ENCODE results near the gene ABCD4.
"Not testable (repeated sequence)": the region's sequence is repeated elsewhere in the genome, so short reads cannot be mapped to it uniquely, and the experiment has no call there.

The ABCD4 gene

DNA sequence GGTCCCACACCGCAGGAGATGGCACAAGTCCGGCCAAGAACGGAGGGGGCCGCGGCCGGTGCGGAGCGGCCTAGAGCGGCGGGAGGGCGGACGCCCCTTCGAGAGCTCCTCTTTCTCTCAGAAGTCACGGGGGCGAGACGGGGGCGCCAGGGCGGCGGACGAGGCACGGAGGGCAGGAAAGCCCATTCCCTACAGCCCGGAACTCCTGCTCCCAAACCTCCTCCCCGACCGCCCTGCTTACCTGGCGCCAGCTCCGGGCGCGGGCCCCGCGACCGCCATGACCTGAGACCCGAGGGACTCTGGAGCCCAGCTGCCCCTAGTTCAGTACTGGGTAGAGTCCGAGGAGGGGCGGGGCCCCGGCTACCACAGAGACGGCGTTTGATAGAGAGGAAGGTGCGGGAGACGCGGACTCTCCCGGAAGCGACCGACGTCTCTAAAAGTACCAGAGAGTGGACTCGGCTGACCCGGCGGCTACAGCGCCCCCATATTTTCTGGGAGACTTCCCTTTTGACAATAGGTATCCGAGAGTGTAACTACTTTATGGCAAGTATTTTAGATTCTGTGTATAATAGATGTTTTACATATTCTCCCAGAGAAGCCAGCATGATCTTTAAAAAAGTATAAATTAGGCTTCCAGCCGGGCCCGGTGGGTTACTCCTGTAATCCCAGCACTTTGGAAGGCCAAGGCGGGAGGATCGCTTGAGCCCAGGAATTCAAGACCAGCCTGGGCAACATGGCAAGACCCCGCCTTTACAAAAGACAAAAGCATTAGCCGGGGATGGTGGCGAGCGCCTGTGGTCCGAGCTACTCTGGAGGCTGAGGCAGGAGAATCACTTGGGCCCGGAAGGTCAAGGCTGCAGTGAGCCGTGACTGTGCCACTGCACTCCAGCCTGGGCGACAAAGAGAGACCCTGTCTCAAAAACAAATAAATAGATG, at the start of gene ABCD4:
TSS of gene ABCD4 (minus strand) at position 301 of the 936 bp plus-strand sequence. CDS start at position 279, 22 bp downstream.
- peak; percentile 97 for DNase-seq

GRCh38 chr14:74350928-74351323, 48.2 kb upstream of the ABCD4 start:
- DNase-seq = no peak

DNA sequence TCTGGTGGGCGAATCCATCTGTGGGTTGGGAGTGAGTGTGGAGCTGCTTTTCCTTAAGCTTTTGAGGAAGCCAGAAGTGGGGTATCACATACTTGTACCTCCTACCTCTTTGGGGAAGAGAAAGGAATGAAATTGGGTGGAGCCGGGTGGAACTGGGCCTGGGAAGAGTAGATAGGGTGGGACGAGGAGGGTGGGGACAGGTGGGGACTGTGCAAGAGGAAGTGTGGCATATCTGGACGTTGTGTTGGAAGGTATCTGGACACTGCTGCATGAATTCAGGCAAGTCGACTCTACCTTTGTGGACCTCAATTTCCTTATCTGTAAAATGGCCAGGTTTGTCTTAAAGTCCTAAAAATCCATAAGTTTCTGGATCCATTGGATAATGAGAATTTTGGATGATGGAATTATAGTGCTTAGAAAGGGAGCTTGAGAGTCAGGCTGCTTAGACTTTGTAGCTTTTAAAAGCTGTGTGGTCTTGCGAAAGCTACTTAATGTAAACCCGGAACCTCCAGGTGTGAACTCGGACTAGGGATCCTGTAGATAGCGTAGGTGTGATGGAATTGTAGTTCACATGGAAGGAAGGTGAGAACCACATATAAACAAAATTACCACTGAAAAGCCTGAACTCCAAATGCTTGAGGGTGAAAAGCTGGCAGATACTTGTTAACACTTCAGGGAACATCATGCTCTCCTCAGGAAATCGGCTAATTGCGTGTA, 47.6 kb upstream of the ABCD4 start:
- DNase-seq = no peak

DNA sequence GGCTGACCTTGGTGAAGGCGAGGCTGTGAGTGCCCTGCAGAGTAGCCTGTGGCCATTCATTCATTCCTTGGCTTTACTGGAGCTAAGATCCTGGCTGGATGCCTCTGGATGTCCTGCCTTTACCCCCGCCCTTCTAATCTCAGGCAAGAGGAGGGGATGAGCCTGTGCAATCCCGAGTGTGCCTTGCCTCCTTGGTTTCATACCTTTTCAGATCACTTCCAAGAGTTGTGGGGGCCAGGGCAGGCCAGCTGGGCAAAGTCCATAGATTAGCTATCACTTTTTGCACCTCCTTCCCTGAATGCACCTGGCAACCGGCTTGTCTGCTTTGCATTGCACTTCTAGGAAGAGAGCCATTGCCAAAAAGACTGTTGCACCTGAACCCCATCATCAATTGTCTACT, 47.0 kb upstream of the ABCD4 start:
- no peak for DNase-seq

GRCh38 chr14:74348735-74349463, 46.2 kb upstream of the ABCD4 start:
- DNase-seq = no peak

DNA sequence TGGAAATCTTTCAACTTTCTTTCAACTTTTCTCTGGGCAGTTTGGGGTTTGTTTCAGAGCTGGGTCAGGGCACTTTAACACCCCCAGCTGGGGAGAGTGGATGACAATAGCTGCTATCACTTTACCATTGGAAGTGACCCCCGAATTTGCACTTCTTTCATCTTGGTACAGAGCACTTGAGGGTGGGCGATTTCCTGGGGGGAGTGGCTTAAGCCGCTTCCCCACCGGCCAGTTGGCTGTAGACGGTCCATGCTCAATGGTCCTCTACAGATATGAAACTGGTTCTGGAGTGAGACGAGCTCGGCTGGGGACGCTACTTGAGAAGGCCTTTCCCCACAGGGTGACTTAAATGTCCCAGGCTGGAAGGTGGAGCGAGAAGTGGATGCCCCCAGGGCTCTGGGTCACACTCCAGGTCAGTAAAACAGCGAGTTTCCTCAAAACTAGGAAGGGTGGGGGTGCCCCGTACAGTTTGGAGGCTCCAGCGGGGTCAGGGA, 45.6 kb upstream of the ABCD4 start, which contains the start of gene VRTN:
TSS of gene VRTN (plus strand) at position 231 of the 494 bp plus-strand sequence. CDS start 8,313 bp downstream, outside the sequence.
- no peak for DNase-seq

- no peak for DNase-seq
These were observed 45.0 kb upstream of the ABCD4 start for GRCh38 chr14:74347795-74348100.

DNA sequence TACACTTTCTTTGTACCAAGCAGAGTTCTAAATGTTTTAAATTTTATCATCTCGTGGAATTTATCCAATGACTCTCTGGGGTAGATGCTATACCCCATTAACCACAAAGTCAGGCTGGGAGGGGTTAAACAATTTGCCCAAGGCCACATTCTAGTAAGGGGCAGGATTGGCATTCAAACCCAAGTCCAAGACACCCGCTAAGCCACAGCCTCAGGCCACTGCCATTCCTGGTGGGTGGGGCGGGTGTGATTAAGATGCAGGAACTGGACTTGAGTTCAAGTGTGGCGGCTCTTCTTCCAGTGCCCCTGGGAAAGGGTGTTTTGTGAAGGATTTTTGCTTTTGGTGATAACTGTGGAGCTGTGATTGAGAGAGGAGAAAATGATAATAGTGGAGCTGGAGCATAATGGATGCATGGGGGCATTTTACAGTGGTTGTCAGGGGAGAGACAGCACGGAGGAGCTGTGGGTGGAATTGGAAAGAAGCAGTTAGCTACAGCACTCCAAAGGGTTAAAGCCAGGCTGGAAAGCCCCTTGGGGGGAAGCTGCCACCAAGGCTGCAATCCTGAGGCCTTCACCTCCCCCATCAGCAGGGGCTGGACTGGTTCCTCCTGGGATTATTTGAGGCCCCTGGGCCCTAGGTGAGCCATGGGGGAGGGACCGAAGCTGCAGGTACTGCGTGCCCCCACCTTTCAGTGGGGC, 44.5 kb upstream of the ABCD4 start:
- no peak for DNase-seq

DNA sequence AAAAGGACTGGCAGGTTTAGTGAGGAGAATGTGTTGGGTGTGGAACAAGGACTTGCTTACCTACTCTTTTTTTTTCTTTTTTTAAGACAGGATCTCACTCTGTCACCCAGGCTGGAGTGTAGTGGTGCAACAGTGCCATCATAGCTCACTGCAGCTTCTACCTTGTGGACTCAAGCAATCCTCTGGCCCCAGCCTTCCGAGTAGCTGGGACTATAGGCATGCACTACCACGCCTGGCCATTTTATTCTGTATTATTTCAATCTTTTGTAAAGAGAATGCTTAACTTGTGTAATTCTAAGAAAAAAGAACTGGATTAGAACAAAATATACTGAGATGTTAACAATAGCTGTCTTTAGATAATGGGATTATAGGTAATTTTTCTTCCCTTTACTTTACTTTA, 43.6 kb upstream of the ABCD4 start:
- DNase-seq = no peak

- no peak for DNase-seq
These were observed 31.2 kb upstream of the ABCD4 start for GRCh38 chr14:74333909-74334308.

DNA sequence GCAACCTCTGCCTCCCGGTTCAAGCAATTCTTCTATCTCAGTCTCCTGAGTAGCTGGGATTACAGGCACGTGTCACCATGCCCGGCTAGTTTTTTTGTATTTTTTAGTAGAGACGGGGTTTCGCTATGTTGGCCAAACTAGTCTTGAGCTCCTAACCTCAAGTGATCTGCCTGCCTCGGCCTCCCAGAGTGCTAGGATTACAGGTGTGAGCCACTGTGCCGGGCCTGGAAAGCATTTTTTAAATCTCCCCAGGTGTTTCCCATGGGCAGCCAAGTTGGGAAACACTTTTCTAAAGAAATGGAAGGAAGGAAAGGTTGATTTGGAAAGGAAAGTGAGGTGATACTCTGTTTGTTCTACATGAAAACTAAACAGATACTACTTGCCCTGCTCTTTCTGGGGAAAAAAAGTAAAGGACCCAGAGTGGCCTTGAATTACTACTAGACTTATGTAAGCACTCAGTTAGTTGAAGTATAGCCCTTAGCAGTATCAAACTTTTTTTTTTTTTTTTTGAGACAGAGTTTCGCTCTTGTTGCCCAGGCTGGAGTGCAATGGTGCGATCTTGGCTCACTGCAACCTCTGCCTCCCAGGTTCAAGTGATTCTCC, 27.3 kb upstream of the ABCD4 start:
- DNase-seq = not testable (repeated sequence)

DNA sequence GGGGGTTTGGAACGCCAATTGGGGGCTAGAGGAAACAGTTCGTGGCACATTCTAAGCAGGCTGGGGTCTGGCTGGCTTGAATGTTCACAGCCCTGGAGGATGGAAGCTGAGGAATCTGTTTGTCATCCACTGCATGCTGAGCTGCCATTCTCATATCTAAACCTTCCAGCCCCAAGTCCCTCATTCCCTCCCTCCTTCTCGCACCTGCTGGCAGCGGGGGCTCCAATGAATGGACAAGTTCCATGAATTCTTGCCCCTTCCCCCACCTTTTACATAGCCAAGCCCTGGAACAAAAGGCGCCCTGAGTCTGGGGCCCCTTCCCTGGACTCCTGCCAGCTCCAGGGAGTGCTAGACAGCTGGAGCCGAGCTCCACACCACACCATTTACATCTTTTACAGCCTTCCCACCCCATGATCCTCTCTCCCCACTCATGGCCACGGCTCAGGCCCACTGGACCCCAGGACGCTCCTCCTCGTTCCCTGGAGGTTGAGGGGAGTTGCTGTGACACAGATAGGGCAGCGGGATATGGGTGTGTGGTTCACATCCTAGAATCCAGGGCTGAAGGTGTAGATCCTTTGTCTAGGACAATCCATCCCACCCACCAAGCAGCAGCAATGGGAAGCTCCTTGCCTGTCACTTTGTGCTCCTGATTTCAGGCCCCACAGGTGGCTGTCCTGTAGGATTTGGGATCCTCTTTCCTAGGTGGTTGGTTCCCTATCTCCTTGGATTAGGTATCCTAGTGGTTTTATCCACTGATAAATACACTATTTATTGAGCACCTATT, 23.8 kb upstream of the ABCD4 start:
- DNase-seq = peak; percentile 80

DNA sequence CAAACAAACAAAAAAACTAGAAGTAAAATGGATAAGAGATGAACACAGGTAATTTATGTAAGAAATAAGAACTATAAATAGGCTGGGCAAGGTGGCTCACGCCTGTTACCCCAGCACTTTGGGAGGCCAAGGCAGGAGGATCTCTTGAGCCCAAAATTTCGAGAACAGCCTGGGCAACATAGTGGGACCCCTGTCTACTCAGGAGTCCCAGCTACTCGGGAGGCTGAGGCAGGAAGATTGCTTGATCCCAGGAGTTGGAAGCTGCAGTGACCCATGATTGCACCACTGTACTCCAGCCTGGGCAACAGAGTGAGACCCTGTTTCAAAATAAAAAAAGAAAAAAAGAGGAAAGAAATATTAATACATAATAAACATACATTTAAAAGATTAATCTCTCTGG, 22.7 kb upstream of the ABCD4 start:
- no peak for DNase-seq

DNA sequence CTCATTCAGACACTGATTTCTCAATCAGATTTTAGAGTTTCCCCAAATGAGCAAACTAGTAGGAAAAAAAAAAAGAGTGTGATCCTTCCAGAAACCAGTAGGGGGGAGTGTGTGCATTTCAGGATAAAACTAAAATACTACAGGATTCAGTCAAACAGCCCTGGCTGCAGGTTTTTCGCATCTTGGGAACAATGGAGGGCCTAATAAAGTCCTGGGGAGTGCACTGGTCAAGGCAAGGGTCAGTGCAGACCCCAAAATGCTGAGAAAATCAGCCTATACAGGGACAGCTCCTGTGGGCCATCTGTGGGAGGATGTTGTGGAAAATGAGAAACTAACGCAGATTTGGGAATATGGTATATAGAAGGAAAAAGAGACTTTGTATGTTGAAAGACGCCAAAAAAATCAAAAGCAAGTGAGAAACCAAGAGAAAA, 22.2 kb upstream of the ABCD4 start:
- peak; percentile 48 for DNase-seq

- DNase-seq = peak; percentile 25
These were observed 11.8 kb upstream of the ABCD4 start for GRCh38 chr14:74314576-74314975.

DNA sequence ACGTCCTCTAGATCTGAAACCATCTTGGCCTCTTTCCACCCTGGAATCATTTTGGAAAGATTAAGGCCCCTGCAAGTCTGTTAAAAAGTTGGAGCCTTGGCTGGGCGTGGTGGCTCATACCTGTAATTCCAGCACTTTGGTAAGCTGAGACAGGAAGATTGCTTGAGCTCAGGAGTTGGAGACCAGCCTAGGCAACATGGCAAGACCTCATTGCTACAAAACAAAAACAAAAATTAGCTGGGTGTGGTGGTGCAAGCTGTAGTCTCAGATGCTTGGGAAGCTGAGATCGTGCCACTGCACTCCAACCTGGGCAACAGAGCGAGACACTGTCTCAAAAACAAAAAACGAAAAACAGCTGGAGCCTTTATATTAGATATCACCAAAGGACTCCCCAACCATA, 10.9 kb upstream of the ABCD4 start:
- DNase-seq = no peak

DNA sequence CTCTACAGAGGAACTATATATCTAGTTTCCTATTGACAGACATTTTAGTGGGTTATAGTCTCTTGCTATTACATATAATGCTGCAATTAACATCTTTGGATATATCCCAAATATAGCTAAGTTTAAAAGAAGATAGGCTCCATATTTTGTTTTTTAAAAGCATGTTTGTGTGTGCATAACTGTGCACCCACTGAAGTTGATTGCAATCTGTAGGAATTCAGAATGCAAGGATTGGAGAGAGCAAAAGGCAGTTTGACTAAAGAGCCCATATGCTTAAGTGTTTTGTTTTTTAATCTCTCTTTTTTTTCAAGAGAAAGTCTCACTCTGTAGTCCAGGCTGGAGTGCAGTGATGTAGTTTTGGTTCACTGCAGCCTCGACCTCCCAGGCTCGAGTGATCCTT, 9.4 kb upstream of the ABCD4 start:
- no peak for DNase-seq

DNA sequence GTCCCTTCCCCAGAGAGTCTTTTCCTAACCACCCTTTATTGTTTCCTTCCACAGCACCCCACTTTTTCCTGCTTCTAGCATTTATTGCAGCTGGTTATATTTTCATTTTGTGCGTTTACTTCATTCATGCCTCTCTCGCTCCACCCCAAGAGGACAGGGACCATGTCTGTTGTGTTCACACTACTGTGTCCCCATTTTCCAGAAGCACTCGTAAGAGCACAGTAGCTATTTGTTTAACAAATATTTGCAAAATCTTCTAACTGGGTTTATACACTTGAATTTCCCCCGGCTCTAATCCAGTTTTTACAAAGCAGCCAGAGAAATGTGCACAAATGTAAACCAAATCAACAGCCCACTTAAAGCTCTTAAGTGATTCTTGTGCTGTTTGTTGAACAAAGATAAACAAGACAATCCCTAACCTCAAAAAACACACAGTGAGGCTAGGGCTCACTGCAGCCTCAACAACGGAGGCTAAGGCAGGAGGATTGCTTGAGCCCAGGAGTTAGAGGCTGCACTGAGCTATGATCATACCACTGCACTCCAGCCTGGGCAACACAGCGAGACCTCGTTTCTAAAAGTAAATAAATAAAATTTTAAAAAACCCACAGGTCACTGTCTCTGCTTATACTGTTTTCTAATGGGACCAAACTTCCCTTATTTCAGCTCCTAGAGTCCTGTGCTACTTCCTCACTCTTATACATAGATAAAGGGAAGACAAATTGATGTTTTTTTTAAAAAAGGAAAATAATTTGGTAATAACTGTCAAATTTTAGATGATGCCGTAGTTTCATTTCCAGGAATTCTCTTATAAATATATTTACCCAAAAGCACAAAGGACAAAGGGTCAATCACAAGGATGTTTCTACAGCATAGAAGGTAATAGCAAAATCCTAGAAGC, 6.6 kb upstream of the ABCD4 start:
- no peak for DNase-seq

DNA sequence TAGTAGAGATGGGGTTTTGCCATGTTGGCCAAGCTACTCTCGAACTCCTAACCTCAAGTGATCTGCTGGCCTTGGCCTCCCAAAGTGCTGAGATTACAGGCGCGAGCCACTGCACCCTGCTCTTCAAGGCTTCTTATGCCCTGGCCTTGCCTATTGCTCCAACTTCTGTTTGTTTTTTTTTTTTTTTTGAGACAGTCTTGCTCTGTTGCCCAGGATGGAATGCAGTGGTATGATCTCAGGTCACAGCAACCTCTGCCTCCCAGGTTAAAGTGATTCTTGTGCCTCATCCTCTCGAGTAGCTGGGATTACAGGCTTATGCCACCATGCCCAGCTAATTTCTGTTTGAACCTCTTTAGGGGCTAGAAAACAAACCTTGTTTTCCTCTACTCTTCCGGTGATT, 6.0 kb upstream of the ABCD4 start:
- DNase-seq = no peak

- DNase-seq = peak; percentile 66
These were observed 544 bp downstream of the ABCD4 start for GRCh38 chr14:74302152-74302628.
